HEK293T (cell line): Measurements from ENCODE around the gene INSC.

ENCODE experiments used
- CTCF ChIA-PET: fragments of 350-600 bp; formaldehyde crosslinking; extraction: SDS; loops from one replicate; lab custom pipeline; 2021; ENCODE audit warnings: antibody characterized with exemption, inconsistent platforms; lab: Yijun Ruan, JAX
- POLR2A ChIA-PET: fragments of 350-600 bp; formaldehyde crosslinking; extraction: SDS; loops from one replicate; lab custom pipeline; 2020; ENCODE audit warnings: antibody characterized with exemption, inconsistent platforms; lab: Yijun Ruan, JAX
- DNase-seq: peaks from one replicate; pipeline ENCODE4 v3.0.0; 2012; ENCODE audit warnings: mixed read lengths; ENCODE audit errors: extremely low spot score
- ARNT ChIP-seq: fragments of 450-650 bp; IDR thresholded peaks from 2 replicates; pipeline ENCODE4 v1.6.1; 2017; ENCODE audit warnings: mild to moderate bottlenecking
- BHLHE40 ChIP-seq: fragments of 450-650 bp; IDR thresholded peaks from 2 replicates; pipeline ENCODE4 v1.6.1; 2016; ENCODE audit warnings: mild to moderate bottlenecking, moderate library complexity, borderline replicate concordance
- CTBP1 ChIP-seq: fragments of 450-650 bp; IDR thresholded peaks from 2 replicates; pipeline ENCODE4 v1.6.1; 2016; ENCODE audit warnings: borderline replicate concordance
- ELF4 ChIP-seq: fragments of 450-650 bp; IDR thresholded peaks from 2 replicates; pipeline ENCODE4 v1.6.1; 2017; ENCODE audit warnings: antibody characterized with exemption
- FOXA1 ChIP-seq: fragments of 450-650 bp; IDR thresholded peaks from 2 replicates; pipeline ENCODE4 v1.6.1; 2016; ENCODE audit warnings: mild to moderate bottlenecking
- FOXK2 ChIP-seq: fragments of 450-650 bp; IDR thresholded peaks from 2 replicates; pipeline ENCODE4 v1.6.1; 2016; ENCODE audit warnings: mild to moderate bottlenecking
- FOXM1 ChIP-seq: fragments of 450-650 bp; IDR thresholded peaks from 2 replicates; pipeline ENCODE4 v1.6.1; 2017; ENCODE audit warnings: mild to moderate bottlenecking, borderline replicate concordance
- HDGF ChIP-seq: fragments of 450-650 bp; IDR thresholded peaks from 2 replicates; pipeline ENCODE4 v1.6.1; 2017; ENCODE audit warnings: antibody characterized with exemption, borderline replicate concordance
- L3MBTL2 ChIP-seq: fragments of 450-650 bp; conservative IDR thresholded peaks from 2 replicates; pipeline ENCODE4 v1.6.1; 2016; ENCODE audit warnings: mild to moderate bottlenecking
- LEF1 ChIP-seq: fragments of 450-650 bp; IDR thresholded peaks from 2 replicates; pipeline ENCODE4 v1.6.1; 2017; ENCODE audit warnings: mild to moderate bottlenecking, borderline replicate concordance
- NFRKB ChIP-seq: fragments of 450-650 bp; IDR thresholded peaks from 2 replicates; pipeline ENCODE4 v1.6.1; 2016; ENCODE audit warnings: mild to moderate bottlenecking, moderate library complexity
- SP1 ChIP-seq: fragments of 450-650 bp; IDR thresholded peaks from 2 replicates; pipeline ENCODE4 v1.6.1; 2017
- SUZ12 ChIP-seq: fragments of 450-650 bp; IDR thresholded peaks from 2 replicates; pipeline ENCODE4 v1.6.1; 2016; ENCODE audit warnings: mild to moderate bottlenecking
- TARDBP ChIP-seq: fragments of 450-650 bp; IDR thresholded peaks from 2 replicates; pipeline ENCODE4 v1.6.1; 2016
- ZNF384 ChIP-seq: fragments of 450-650 bp; IDR thresholded peaks from 2 replicates; pipeline ENCODE4 v1.6.1; 2016
- TF ChIP-seq, protein P1 (sequence below): fragments of 450-650 bp; IDR thresholded peaks from 2 replicates; pipeline ENCODE4 v1.6.1; 2016

INSC gene

DNA sequence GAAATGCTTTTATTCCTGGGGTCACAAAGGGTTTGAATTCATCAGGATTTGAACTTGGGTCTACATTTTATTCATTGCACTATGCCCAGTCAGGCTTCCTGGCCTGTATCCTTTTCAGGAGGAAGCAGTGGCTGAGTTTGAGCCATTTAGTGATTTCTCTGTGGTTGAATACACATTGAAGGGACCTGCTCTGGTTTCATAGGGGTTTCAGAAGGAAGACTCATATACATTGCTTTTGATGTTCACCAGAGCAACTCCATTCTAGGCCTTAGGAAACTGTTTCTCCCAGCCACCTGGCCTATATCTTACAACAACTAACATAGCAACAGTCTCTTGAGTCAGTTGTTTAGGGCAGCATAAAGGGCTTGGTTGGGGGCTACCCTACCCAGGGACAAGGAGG lies 165.7 kb downstream of the INSC start:
- no peak for DNase-seq
- TF ChIP-seq BHLHE40 (no peak), TARDBP (no peak), FOXM1 (no peak), FOXA1 (no peak), ARNT (no peak), SUZ12 (no peak), NFRKB (no peak), FOXK2 (no peak), ZNF384 (no peak), ELF4 (no peak), SP1 (no peak), L3MBTL2 (no peak), LEF1 (no peak), HDGF (no peak), CTBP1 (no peak)
- TF ChIP-seq, protein P1, sequence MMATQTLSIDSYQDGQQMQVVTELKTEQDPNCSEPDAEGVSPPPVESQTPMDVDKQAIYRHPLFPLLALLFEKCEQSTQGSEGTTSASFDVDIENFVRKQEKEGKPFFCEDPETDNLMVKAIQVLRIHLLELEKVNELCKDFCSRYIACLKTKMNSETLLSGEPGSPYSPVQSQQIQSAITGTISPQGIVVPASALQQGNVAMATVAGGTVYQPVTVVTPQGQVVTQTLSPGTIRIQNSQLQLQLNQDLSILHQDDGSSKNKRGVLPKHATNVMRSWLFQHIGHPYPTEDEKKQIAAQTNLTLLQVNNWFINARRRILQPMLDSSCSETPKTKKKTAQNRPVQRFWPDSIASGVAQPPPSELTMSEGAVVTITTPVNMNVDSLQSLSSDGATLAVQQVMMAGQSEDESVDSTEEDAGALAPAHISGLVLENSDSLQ, result no peak
- ChIA-PET CTCF (no interaction called here), POLR2A (no interaction called here)

- DNase-seq, result no peak
- TF ChIP-seq SP1 (no peak), LEF1 (no peak), NFRKB (no peak), L3MBTL2 (no peak), CTBP1 (no peak), FOXM1 (no peak), ELF4 (no peak), ARNT (no peak), SUZ12 (no peak)
- TF ChIP-seq, protein P1, result no peak
- CTCF ChIA-PET, result no interaction called here
- POLR2A ChIA-PET, result no interaction called here
Measured at GRCh38 chr11:15282754-15283153, 168.0 kb downstream of the INSC start.

- CTCF ChIA-PET, result no interaction called here
- no peak for DNase-seq
- TF ChIP-seq, protein P1, result no peak
- TF ChIP-seq FOXA1 (no peak), L3MBTL2 (no peak), BHLHE40 (no peak), TARDBP (no peak), ELF4 (no peak), ZNF384 (no peak), LEF1 (no peak), SUZ12 (no peak), ARNT (no peak), FOXK2 (no peak), SP1 (no peak), NFRKB (no peak), CTBP1 (no peak; the same call in 1 of the 2 replicates), HDGF (no peak), FOXM1 (no peak)
- POLR2A ChIA-PET, result no interaction called here
Measured at GRCh38 chr11:15286465-15286864, 171.7 kb downstream of the INSC start.

DNA sequence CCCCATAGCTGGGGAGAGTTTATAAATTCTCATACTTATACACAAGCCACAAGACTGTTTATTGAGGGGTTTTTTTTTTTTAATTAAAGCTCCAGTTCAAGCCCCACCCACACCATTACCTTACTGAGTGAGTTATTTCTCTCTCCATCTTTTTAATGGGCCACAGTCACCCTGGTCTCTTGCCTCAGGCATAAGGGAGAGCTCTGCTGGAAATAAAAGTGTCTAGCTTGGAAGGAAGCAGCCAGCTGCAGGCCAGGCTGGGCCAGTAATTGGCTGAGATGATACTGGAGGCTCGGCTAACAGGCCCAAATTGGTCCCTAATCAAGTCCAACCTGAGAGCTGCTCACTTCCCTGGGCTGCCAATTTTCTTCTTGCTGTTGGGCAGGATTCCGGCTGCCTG lies 174.1 kb downstream of the INSC start:
- no peak for TF ChIP-seq HDGF
- TF ChIP-seq, protein P1, result peak; percentile 37; the same call in 1 of the 2 replicates
- CTCF ChIA-PET, result no interaction called here
- POLR2A ChIA-PET, result no interaction called here
- no peak for DNase-seq

- ChIA-PET CTCF (no interaction called here), POLR2A (no interaction called here)
- DNase-seq, result no peak
- TF ChIP-seq CTBP1 (no peak), HDGF (no peak), FOXM1 (no peak), ARNT (no peak), ZNF384 (no peak), FOXK2 (no peak), LEF1 (no peak)
- TF ChIP-seq, protein P1, result no peak
Measured at GRCh38 chr11:15289723-15290122, 175.0 kb downstream of the INSC start.

DNA sequence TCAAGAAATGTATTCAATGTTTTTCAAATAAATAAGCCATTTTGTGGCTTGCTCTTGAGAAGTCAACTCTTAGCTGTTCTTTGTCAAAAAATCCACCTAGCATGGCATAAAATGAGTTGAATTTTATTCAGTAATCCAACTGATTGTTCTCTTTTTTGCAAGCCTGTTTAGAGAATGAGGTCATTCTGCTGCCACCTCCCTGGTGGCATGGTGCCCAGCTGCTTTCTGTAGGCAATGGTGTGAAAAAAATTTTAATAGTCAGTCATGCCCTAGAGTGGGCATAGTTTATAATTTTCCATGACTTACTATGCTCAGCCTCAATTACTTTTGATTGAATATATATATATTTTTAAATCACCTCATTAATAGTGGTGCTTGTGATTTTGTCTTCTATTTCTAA lies 177.2 kb downstream of the INSC start:
- DNase-seq, result no peak
- TF ChIP-seq FOXA1, result no peak
- no peak for TF ChIP-seq LEF1
- TF ChIP-seq FOXM1, result no peak
- no peak for TF ChIP-seq TARDBP
- TF ChIP-seq BHLHE40, result no peak
- TF ChIP-seq CTBP1, result no peak
- no peak for TF ChIP-seq L3MBTL2
- no peak for TF ChIP-seq ELF4
- TF ChIP-seq ARNT, result no peak
- POLR2A ChIA-PET, result no interaction called here
- CTCF ChIA-PET, result no interaction called here
